ENCODE data around the gene PDZRN4. TPM values are rescaled to one million over a fixed set of nuclear protein-coding genes. Genes with fewer than 3 reads are reported as not detected.

Gene PDZRN4
- total RNA-seq, 2 donors from 2014 or later = 0.52 to 0.99 TPM

- Histone ChIP-seq H3K27ac (no peak overlapping the region), H3K36me3 (replicated peaks in 1 of 2; ENCODE audit: insufficient read depth in 1 of 2, low read depth in 2 of 2) (no peaks in the 10 kb centered on the region), H3K9me3 (no peaks in the 10 kb centered on the region), H3K4me1 (no peaks in the 10 kb centered on the region), H3K4me3 (no peak overlapping the region), H3K27me3 (no peaks in the 10 kb centered on the region)
- 62 to 76% methylated on average over 4 of the region's 4 CpGs for WGBS, 2 donors
- no peak for TF ChIP-seq CTCF (IDR thresholded peaks at IDR 0.05)
- TF ChIP-seq POLR2A (IDR thresholded peaks at IDR 0.05) = no peak
- DNase-seq (no peak), ATAC-seq (no peak)
- intact Hi-C loops (cut with DNase I) = no loop called here
These were observed 33.4 kb downstream of the PDZRN4 start for GRCh38 chr12:41221491-41221890.

DNA sequence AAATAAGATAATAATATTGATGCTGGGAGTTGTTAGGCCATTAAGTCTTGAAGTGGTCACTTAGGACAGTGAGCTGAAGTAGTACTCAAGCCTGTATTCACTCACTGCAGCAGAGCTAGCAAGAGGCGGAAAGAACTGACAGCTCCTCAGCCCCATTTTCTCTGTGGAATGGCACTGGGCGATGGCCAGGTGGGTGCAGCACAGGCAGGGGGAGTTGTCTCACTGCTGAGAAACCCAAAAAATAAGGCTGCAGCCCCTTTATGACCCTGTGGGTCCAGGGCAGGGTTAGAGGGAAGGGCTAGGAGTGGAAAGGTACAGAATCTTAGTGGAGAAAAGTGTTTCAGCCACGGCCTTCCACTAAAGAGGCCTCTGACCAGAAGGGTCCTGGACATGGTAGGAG is 35.5 kb downstream of the PDZRN4 start:
- TF ChIP-seq CTCF (IDR thresholded peaks at IDR 0.05) (no peak), POLR2A (IDR thresholded peaks at IDR 0.05) (no peak)
- 72 to 90% methylated on average over 3 of the region's 3 CpGs for WGBS, 2 donors
- DNase-seq = no peak
- Histone ChIP-seq H3K27ac (no peak overlapping the region), H3K4me1 (no peaks in the 10 kb centered on the region), H3K27me3 (no peaks in the 10 kb centered on the region), H3K4me3 (no peak overlapping the region), H3K36me3 (replicated peaks in 1 of 2; ENCODE audit: insufficient read depth in 1 of 2, low read depth in 2 of 2) (no peaks in the 10 kb centered on the region), H3K9me3 (no peaks in the 10 kb centered on the region)
- no peak for ATAC-seq
- intact Hi-C loops (cut with DNase I) = no loop called here

DNA sequence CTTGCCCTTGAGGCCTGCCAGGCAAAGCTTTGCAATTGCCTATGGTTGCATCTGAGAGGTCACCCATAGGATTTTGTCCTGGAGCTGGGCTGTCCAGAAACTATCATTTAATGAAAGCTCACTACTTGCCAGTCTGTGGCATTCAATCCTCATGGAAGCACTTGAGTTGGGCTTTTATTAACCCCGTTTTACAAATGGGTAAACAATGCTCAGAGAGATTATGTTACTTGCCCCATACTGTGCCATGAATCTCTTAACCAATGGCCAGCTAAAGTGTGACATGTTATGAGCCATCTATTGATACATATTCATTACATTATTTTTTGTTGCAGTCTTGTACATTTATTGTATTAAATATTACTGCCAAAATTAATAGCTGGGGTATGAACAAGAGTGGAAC is 35.9 kb downstream of the PDZRN4 start:
- intact Hi-C loops (cut with DNase I) = no loop called here
- TF ChIP-seq CTCF (IDR thresholded peaks at IDR 0.05) (no peak), POLR2A (IDR thresholded peaks at IDR 0.05) (no peak)

GRCh38 chr12:41225179-41225578 is 37.1 kb downstream of the PDZRN4 start:
- Histone ChIP-seq H3K36me3 (replicated peaks in 1 of 2; ENCODE audit: insufficient read depth in 1 of 2, low read depth in 2 of 2) (no peaks in the 10 kb centered on the region), H3K4me1 (no peaks in the 10 kb centered on the region), H3K27me3 (no peaks in the 10 kb centered on the region), H3K27ac (no peak overlapping the region), H3K9me3 (no peaks in the 10 kb centered on the region), H3K4me3 (no peak overlapping the region)
- TF ChIP-seq POLR2A (IDR thresholded peaks at IDR 0.05) = no peak
- no peak for TF ChIP-seq CTCF (IDR thresholded peaks at IDR 0.05)
- 49 to 63% methylated on average over 1 of the region's 1 CpG for WGBS, 2 donors
- intact Hi-C loops (cut with DNase I) = no loop called here
- no peak for ATAC-seq
- no peak for DNase-seq

More for the DNA sequence above, 35.9 kb downstream of the PDZRN4 start:
- Histone ChIP-seq H3K27me3 (no peaks in the 10 kb centered on the region), H3K9me3 (no peaks in the 10 kb centered on the region), H3K36me3 (replicated peaks in 1 of 2; ENCODE audit: insufficient read depth in 1 of 2, low read depth in 2 of 2) (no peaks in the 10 kb centered on the region), H3K4me1 (no peaks in the 10 kb centered on the region), H3K4me3 (no peak overlapping the region), H3K27ac (no peak overlapping the region)
- DNase-seq (no peak), ATAC-seq (no peak)
- WGBS, 2 donors = 11 to 26% methylated on average over 1 of the region's 1 CpG

- TF ChIP-seq CTCF (IDR thresholded peaks at IDR 0.05) (no peak), POLR2A (IDR thresholded peaks at IDR 0.05) (no peak)
- Histone ChIP-seq H3K4me1 (no peaks in the 10 kb centered on the region), H3K9me3 (no peaks in the 10 kb centered on the region), H3K27me3 (no peaks in the 10 kb centered on the region), H3K36me3 (replicated peaks in 1 of 2; ENCODE audit: insufficient read depth in 1 of 2, low read depth in 2 of 2) (no peaks in the 10 kb centered on the region), H3K27ac (no peak overlapping the region), H3K4me3 (no peak overlapping the region)
- intact Hi-C loops (cut with DNase I) = no loop called here
- ATAC-seq = no peak
- DNase-seq = no peak
- WGBS, 2 donors = 51 to 59% methylated on average over 3 of the region's 3 CpGs
These were observed 40.1 kb downstream of the PDZRN4 start for GRCh38 chr12:41228066-41228820.
